HCT116 (cell line): Measurements from ENCODE around the gene ACP4. TPM values are rescaled to one million over a fixed set of nuclear protein-coding genes. Genes with fewer than 3 reads are reported as not detected.

Experiments used
- ATAC-seq: fragments of 200-7000 bp; cut with Tn5 transposase; 2 replicates; pipeline ENCODE4 v1.9.1; 2020; ENCODE audit warnings: mild to moderate bottlenecking, moderate library complexity
- BruUV-seq: library from RNA; stranded (reverse); fragments of 400-500 nt; replicated peaks from 2 replicates; lab custom pipeline; 2021; lab: Mats Ljungman, UMichigan
- CTCF ChIA-PET: fragments of 300-600 bp; sonication (Branson Sonifier 250); formaldehyde crosslinking; loops from one replicate; lab custom pipeline; 2021; ENCODE audit warnings: antibody characterized with exemption; lab: Charles Lee
- POLR2A ChIA-PET: fragments of 300-600, 350-600 bp; sonication (Branson Sonifier 250); formaldehyde crosslinking; loops from one replicate; lab custom pipeline; 2021; ENCODE audit warnings: antibody characterized with exemption; lab: Charles Lee
- RAD21 ChIA-PET, 2 experiments: fragments of 300-600 bp; sonication (Branson Sonifier 250); formaldehyde crosslinking; loops; one replicate each; lab custom pipeline; 2023; ENCODE audit warnings: low total read pairs in 2 of 2; ENCODE audit not compliant: uncharacterized antibody in 2 of 2, unreplicated experiment in 2 of 2, low non-redundant PET in 1 of 2; lab: Charles Lee
- DNase-seq: peaks from one replicate; pipeline ENCODE4 v3.0.0-alpha.2; 2010; ENCODE audit warnings: low read depth, low spot score
- H2AFZ ChIP-seq: fragments of 200-600 bp; shearing (Covaris generic), sonication (generic); 2 replicates; pipeline ENCODE4 v1.6.1; 2017; ENCODE audit warnings: low read depth, mixed run types, mixed read lengths, antibody characterized with exemption, low read length; ENCODE audit not compliant: poor library complexity, severe bottlenecking
- H3K27ac ChIP-seq: 2 replicates; pipeline ENCODE4 v1.5.1; 2012; ENCODE audit warnings: low read depth, low read length
- H3K27me3 ChIP-seq: fragments of 200-600 bp; sonication (generic); 2 replicates; pipeline ENCODE4 v1.6.1; 2016; ENCODE audit warnings: mixed run types, low read length, mixed read lengths; ENCODE audit not compliant: insufficient read depth
- H3K36me3 ChIP-seq, 2 experiments: fragments of 200-500 bp in 1 of 2; fragments of 200-600 bp in 1 of 2; sonication (Bioruptor generic) in 1 of 2; sonication (generic) in 1 of 2; 2 replicates each; pipeline versions ENCODE4 v1.5.1 to v1.6.1; 2014 to 2016; ENCODE audit warnings: low read length in 2 of 2, inconsistent platforms in 1 of 2, mixed read lengths in 1 of 2, mixed run types in 1 of 2; ENCODE audit not compliant: insufficient read depth in 2 of 2, control insufficient read depth in 1 of 2
- H3K4me1 ChIP-seq, 2 experiments: fragments of 200-600 bp in 1 of 2; sonication (generic) in 1 of 2; 2 replicates each; pipeline versions ENCODE4 v1.5.1 to v1.6.1; 2012 to 2017; ENCODE audit warnings: low read length in 2 of 2, inconsistent platforms in 1 of 2, mild to moderate bottlenecking in 1 of 2, mixed read lengths in 1 of 2, mixed run types in 1 of 2, moderate library complexity in 1 of 2; ENCODE audit not compliant: insufficient read depth in 2 of 2, control insufficient read depth in 1 of 2
- H3K4me2 ChIP-seq: fragments of 200-600 bp; sonication (generic); 2 replicates; pipeline ENCODE4 v1.6.1; 2017; ENCODE audit warnings: mixed run types, low read length, mixed read lengths
- H3K4me3 ChIP-seq, 2 experiments: fragments of 200-600 bp in 1 of 2; sonication (generic) in 1 of 2; replicated peaks in 1 of 2; 2 replicates each; pipeline ENCODE4 v1.5.1; 2011 to 2016; ENCODE audit warnings: low read length in 2 of 2, control low read depth in 1 of 2, low read depth in 1 of 2, mild to moderate bottlenecking in 1 of 2, mixed read lengths in 1 of 2, mixed run types in 1 of 2
- H3K79me2 ChIP-seq: fragments of 200-600 bp; sonication (generic); 2 replicates; pipeline ENCODE4 v1.6.1; 2017; ENCODE audit warnings: mild to moderate bottlenecking, mixed run types, low read length, moderate library complexity, mixed read lengths; ENCODE audit not compliant: insufficient read depth
- H3K9ac ChIP-seq: fragments of 200-600 bp; sonication (generic); 2 replicates; pipeline ENCODE4 v1.6.1; 2016; ENCODE audit warnings: low read length, mixed read lengths
- H3K9me2 ChIP-seq: fragments of 200-600 bp; sonication (generic), shearing (Covaris generic); 2 replicates; pipeline ENCODE4 v1.6.1; 2017; ENCODE audit warnings: mixed run types, mild to moderate bottlenecking, moderate library complexity; ENCODE audit not compliant: insufficient read depth
- H3K9me3 ChIP-seq, 2 experiments: fragments of 200-500 bp in 1 of 2; fragments of 200-600 bp in 1 of 2; sonication (Bioruptor generic) in 1 of 2; sonication (generic) in 1 of 2; 2 replicates each; pipeline ENCODE4 v1.6.1; 2014 to 2017; ENCODE audit warnings: low read length in 2 of 2, mixed read lengths in 2 of 2, inconsistent platforms in 1 of 2, low read depth in 1 of 2, mild to moderate bottlenecking in 1 of 2, mixed run types in 1 of 2, moderate library complexity in 1 of 2; ENCODE audit not compliant: control insufficient read depth in 1 of 2, insufficient read depth in 1 of 2
- H4K20me1 ChIP-seq: fragments of 200-600 bp; sonication (generic), shearing (Covaris generic); 2 replicates; pipeline ENCODE4 v1.6.1; 2017; ENCODE audit warnings: mixed run types, mild to moderate bottlenecking, moderate library complexity; ENCODE audit not compliant: insufficient read depth
- CBX3 ChIP-seq: IDR thresholded peaks from 2 replicates; pipeline ENCODE4 v1.6.1; 2012; ENCODE audit warnings: low read depth
- EGR1 ChIP-seq: IDR thresholded peaks from 2 replicates; pipeline ENCODE4 v1.6.1; 2012; ENCODE audit warnings: low read depth
- ELF1 ChIP-seq: IDR thresholded peaks from 2 replicates; pipeline ENCODE4 v1.6.1; 2012; ENCODE audit warnings: low read depth, borderline replicate concordance
- EZH2 ChIP-seq: fragments of 200-600 bp; sonication (generic); IDR thresholded peaks from 2 replicates; pipeline ENCODE4 v1.6.1; 2017; ENCODE audit warnings: antibody characterized with exemption, mixed run types
- EZH2phosphoT487 ChIP-seq: fragments of 200-600 bp; IDR thresholded peaks from 2 replicates; pipeline ENCODE4 v1.6.1; 2018; ENCODE audit warnings: antibody characterized with exemption, borderline replicate concordance
- FOSL1 ChIP-seq: IDR thresholded peaks from 2 replicates; pipeline ENCODE4 v1.6.1; 2012; ENCODE audit warnings: low read depth
- JUND ChIP-seq: IDR thresholded peaks from 2 replicates; pipeline ENCODE4 v1.6.1; 2012
- POLR2A ChIP-seq: IDR thresholded peaks from 2 replicates; pipeline ENCODE4 v1.7.0; 2011; ENCODE audit warnings: borderline replicate concordance; ENCODE audit not compliant: insufficient read depth, insufficient read length; ENCODE audit errors: extremely low read depth
- RAD21 ChIP-seq: IDR thresholded peaks from 2 replicates; pipeline ENCODE4 v1.6.1; 2012; ENCODE audit warnings: low read depth, mild to moderate bottlenecking
- SIN3A ChIP-seq: IDR thresholded peaks from 2 replicates; pipeline ENCODE4 v1.6.1; 2012; ENCODE audit warnings: low read depth
- SP1 ChIP-seq: IDR thresholded peaks from 2 replicates; pipeline ENCODE4 v1.6.1; 2012; ENCODE audit warnings: low read depth
- SRF ChIP-seq: IDR thresholded peaks from 2 replicates; pipeline ENCODE4 v1.6.1; 2012; ENCODE audit warnings: low read depth
- YY1 ChIP-seq: IDR thresholded peaks from 2 replicates; pipeline ENCODE4 v1.6.1; 2011; ENCODE audit warnings: low read length, low read depth, moderate library complexity, mild to moderate bottlenecking; ENCODE audit not compliant: insufficient replicate concordance; ENCODE audit errors: extremely low read depth
- ZFX ChIP-seq: fragments of 450-650 bp; IDR thresholded peaks from 2 replicates; pipeline ENCODE4 v1.6.1; 2017
- ZNF274 ChIP-seq: fragments of 200-500 bp; sonication (Bioruptor generic); IDR thresholded peaks from 2 replicates; pipeline ENCODE4 v1.6.1; 2014; ENCODE audit warnings: mild to moderate bottlenecking, low read depth, low read length, inconsistent platforms
- intact Hi-C: fragments of 100-400 bp; cut with micrococcal nuclease; formaldehyde crosslinking; loops from 2 replicates; pipeline ENCODE4 v1.10.0; 2022
- total RNA-seq: library from RNA; stranded (reverse); gene quantifications from one replicate; pipeline ENCODE4 v1.2.1, GENCODE V29; 2021; ENCODE audit not compliant: unreplicated experiment
- TF ChIP-seq, protein P1 (sequence below): IDR thresholded peaks from 2 replicates; pipeline ENCODE4 v1.6.1; 2012
- TF ChIP-seq, protein P2 (sequence below): IDR thresholded peaks from 2 replicates; pipeline ENCODE4 v1.6.1; 2011; ENCODE audit warnings: mild to moderate bottlenecking, low read length, moderate library complexity; ENCODE audit not compliant: insufficient replicate concordance; ENCODE audit errors: extremely low read depth

ACP4 gene
- total RNA-seq, 1 experiment from 2014 or later = not detected

DNA sequence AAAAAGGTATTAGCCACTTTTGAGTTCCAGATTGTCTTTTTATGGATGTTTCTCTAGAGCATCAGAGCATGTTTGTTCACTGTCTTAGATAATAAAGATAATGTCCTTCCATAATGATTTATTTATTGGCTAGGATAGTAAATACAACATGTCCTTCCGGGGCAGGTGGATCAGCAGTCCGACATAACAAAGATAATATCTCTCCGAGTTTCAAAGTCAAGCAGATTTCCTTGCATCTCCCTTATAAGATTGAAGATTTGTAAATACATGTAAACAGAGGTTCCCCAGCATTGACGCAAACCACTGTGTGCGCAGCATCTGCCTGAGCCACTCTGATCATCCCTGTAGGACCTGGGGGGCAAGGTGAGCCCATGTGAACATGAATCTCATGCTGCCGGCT, 51.9 kb downstream of the ACP4 start:
- CTCF ChIA-PET = no interaction called here
- no peaks in the 10 kb centered on the region for H3K9me2 ChIP-seq
- POLR2A ChIA-PET = no interaction called here

DNA sequence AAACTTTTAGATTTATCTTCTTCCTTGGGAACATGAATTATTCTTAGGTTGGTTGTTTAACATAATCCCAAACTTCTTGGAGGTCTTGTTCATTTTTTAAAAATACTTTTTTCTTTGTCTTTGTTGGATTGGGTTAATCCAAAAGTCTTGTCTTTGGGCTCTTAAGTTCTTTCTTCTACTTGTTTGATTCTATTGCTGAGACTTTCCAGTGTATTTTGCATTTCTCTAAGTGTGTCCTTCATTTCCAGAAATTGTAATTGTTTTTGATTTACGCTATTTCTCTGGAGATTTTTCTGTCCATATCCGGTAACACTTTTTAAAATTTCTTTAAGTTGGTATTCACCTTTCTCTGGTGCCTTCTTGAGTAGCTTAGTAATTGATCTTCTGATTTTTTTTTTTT, 53.0 kb downstream of the ACP4 start:
- Histone ChIP-seq H3K27me3 (0 out of 2 replicates have a peak, but pooled peaks cover 7% of the 10 kb centered on the region), H3K4me2 (no peak overlapping the region), H3K9me2 (no peaks in the 10 kb centered on the region), H3K36me3 (no peaks in the 10 kb centered on the region), H3K4me3 (no peak overlapping the region), H3K27ac (no peak overlapping the region), H3K9ac (no peak overlapping the region), H4K20me1 (no peaks in the 10 kb centered on the region), H3K9me3 (no peaks in the 10 kb centered on the region; a peak in 1 of 4 replicates), H3K4me1 (peaks cover 3 to 9% of the 10 kb centered on the region in 2 experiments; a peak in 3 of 4 replicates), H2AFZ (no peak overlapping the region), H3K79me2 (no peaks in the 10 kb centered on the region)
- no TSS peak for BruUV-seq
- POLR2A ChIA-PET = interaction anchor here (1.0 kb wide), 1 partner anchor 53 kb away, joined by 3 read pairs; no protein-coding TSS in a partner anchor
- no peak for DNase-seq
- intact Hi-C loops = no loop called here
- RAD21 ChIA-PET = no interaction called here
- CTCF ChIA-PET = no interaction called here
- no peak for TF ChIP-seq ZFX
- TF ChIP-seq EZH2phosphoT487 = no peak
- TF ChIP-seq EZH2 = no peak
- TF ChIP-seq POLR2A = no peak
- TF ChIP-seq SIN3A = no peak
- TF ChIP-seq FOSL1 = no peak
- TF ChIP-seq, protein P1, sequence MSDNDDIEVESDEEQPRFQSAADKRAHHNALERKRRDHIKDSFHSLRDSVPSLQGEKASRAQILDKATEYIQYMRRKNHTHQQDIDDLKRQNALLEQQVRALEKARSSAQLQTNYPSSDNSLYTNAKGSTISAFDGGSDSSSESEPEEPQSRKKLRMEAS = no peak
- TF ChIP-seq ELF1 = no peak
- no peak for TF ChIP-seq RAD21
- TF ChIP-seq YY1 = no peak
- no peak for TF ChIP-seq SRF
- TF ChIP-seq SP1 = no peak
- TF ChIP-seq, protein P2, sequence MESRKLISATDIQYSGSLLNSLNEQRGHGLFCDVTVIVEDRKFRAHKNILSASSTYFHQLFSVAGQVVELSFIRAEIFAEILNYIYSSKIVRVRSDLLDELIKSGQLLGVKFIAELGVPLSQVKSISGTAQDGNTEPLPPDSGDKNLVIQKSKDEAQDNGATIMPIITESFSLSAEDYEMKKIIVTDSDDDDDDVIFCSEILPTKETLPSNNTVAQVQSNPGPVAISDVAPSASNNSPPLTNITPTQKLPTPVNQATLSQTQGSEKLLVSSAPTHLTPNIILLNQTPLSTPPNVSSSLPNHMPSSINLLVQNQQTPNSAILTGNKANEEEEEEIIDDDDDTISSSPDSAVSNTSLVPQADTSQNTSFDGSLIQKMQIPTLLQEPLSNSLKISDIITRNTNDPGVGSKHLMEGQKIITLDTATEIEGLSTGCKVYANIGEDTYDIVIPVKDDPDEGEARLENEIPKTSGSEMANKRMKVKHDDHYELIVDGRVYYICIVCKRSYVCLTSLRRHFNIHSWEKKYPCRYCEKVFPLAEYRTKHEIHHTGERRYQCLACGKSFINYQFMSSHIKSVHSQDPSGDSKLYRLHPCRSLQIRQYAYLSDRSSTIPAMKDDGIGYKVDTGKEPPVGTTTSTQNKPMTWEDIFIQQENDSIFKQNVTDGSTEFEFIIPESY = no peak
- TF ChIP-seq CBX3 = no peak
- no peak for TF ChIP-seq EGR1
- TF ChIP-seq JUND = no peak
- no peak for TF ChIP-seq ZNF274
- ATAC-seq = no peak

More for the DNA sequence above, 51.9 kb downstream of the ACP4 start:
- no peak overlapping the region for H3K27ac ChIP-seq
- H4K20me1 ChIP-seq = no peaks in the 10 kb centered on the region
- no peak for DNase-seq
- RAD21 ChIA-PET = no interaction called here
- H3K27me3 ChIP-seq = 0 out of 2 replicates have a peak, but pooled peaks cover 7% of the 10 kb centered on the region
- H3K9ac ChIP-seq = no peak overlapping the region
- intact Hi-C loops = no loop called here
- TF ChIP-seq, protein P2 = no peak
- no peak for TF ChIP-seq FOSL1
- no peak overlapping the region for H3K4me3 ChIP-seq
- peaks cover 10 to 11% of the 10 kb centered on the region in 2 experiments; a peak in 3 of 4 replicates for H3K4me1 ChIP-seq
- H3K9me3 ChIP-seq = no peaks in the 10 kb centered on the region; a peak in 1 of 4 replicates
- no TSS peak for BruUV-seq
- H3K36me3 ChIP-seq = no peaks in the 10 kb centered on the region
- H3K79me2 ChIP-seq = no peaks in the 10 kb centered on the region
- H2AFZ ChIP-seq = no peak overlapping the region
- ATAC-seq = no peak
- H3K4me2 ChIP-seq = no peak overlapping the region
